22Rv1 (cell line): ENCODE measurements around the gene UXS1.

ENCODE experiments used
- CTCF ChIP-seq: fragments of 450-650 bp; IDR thresholded peaks from 2 replicates; pipeline ENCODE4 v1.5.1; 2017; ENCODE audit warnings: mild to moderate bottlenecking
- ZFX ChIP-seq: fragments of 450-650 bp; IDR thresholded peaks from 2 replicates; pipeline ENCODE4 v1.6.1; 2017; ENCODE audit warnings: antibody characterized with exemption, borderline replicate concordance

- no peak for TF ChIP-seq CTCF
- TF ChIP-seq ZFX = no peak
These were observed 28.5 kb downstream of the UXS1 start for GRCh38 chr2:106165561-106165960.
